ENCODE measurements around the gene FIP1L1.
A peak's percentile ranks its signal among the peaks of the same experiment; 100 is the strongest.
"Not testable (repeated sequence)": the region's sequence is repeated elsewhere in the genome, so short reads cannot be mapped to it uniquely, and the experiment has no call there.

The FIP1L1 gene
- total RNA-seq = 40.3 to 69.2 reads per million in 2 donors

GRCh38 chr4:53377319-53378170, at the start of gene FIP1L1:
Gene FIP1L1 (plus strand): TSS chr4:53377641. CDS start chr4:53377839, 198 bp downstream.
- DNase-seq = peak; percentile 94

- DNase-seq = not testable (repeated sequence)
These were observed 42.5 kb upstream of the FIP1L1 start for GRCh38 chr4:53334916-53335315.

- not testable (repeated sequence) for DNase-seq
These were observed 37.3 kb upstream of the FIP1L1 start for GRCh38 chr4:53340145-53340544.

DNA sequence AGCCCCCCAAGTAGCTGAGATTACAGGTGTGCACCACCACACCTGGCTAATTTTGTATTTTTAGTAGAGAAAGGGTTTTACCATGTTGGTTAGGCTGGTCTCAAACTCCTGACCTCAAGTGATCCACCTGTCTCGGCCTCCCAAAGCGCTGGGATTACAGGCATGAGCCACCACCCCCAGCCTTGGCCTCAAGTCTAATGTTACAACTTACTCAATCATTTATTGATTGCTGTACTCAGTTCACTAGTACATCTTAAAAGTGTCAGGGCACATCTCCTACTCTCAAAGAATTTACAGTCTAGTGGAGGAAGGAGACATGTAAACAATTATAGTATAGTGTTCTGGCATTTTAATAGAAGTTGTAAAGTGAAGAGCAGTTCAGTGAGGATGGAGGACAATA, 31.0 kb upstream of the FIP1L1 start:
- not testable (repeated sequence) for DNase-seq

GRCh38 chr4:53346920-53347852, 30.3 kb upstream of the FIP1L1 start:
- DNase-seq = no peak

DNA sequence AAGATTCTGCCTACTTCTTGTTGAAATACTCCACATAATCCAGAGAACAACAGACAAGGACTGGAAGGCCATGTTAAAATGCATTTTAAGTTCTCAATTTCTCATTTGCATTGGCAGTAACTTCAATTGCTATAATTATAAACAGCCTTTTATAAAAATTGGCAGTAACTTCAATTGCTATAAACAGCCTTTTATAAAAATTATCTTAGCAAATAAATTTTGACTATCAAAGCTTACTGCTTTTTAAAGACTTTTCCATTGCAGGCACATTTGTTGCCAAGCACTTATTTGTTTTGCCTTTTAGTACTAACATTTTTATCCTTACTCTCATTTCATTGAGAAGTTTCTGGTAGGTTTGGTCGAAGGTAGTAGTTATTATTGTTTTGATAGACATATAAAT, 29.4 kb upstream of the FIP1L1 start:
- DNase-seq = no peak

GRCh38 chr4:53349091-53349491, 28.4 kb upstream of the FIP1L1 start:
- DNase-seq = no peak

DNA sequence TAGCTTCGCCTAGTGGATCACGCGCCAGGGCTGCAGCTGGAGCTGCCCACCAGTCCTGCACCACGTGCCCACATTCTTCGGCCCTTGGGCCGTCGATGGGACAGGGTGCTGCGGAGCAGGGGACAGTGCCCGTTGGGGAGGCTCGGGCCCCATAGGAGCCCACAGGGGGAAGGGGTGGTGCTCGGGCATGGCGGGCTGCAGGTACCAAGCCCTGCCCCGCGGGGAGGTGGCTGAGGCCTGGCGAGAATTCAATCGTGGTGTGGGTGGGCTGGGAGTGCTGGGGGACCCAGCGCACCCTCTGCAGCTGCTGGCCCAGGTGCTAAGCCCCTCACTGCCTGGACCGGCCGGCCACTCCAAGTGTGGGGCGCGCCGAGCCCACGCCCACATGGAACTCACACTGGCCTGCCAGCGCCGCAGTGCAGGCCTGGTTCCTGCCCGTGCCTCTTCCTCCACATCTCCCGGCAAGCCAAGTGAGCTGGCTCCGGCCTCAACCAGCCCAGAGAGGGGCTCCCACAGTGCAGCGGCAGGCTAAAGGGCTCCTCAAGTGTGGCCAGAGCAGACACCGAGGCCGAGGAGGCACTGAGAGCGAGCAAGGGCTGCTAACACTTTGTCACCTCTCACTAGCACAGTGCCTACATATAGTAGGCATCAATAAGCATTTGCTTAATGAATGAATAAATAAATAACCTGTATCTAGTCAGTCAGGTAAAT, 23.3 kb upstream of the FIP1L1 start:
- DNase-seq = no peak

DNA sequence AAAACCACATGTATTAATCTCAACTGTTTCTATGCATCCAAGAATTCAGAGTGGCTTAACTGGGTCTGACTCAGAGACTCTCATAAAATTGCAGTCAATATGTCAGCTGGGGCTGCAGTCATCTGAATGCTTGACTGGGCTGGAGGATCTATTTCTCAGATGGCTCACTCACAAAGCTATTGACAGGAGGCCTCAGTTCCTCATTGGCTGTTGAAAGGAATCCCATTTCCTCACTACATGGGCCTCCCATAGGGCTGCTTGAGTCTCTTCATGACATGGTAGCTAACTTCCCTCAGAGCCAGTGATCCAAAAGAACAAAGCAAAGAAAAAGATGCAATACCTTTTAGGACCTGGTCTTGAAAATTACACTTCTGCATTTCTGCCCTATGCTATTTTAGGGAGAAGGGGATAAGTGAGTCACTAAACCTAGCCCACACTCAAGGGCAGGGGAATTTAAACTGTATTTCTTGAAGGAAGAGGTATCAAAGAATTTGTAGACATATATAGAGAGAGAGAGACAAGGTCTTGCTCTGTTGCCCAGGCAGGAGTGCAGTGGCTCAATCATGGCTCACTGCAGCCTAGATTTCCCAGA, 21.4 kb upstream of the FIP1L1 start:
- DNase-seq = no peak

GRCh38 chr4:53361451-53361850, 16.0 kb upstream of the FIP1L1 start:
- no peak for DNase-seq

GRCh38 chr4:53362093-53362492, 15.3 kb upstream of the FIP1L1 start:
- DNase-seq = no peak

- DNase-seq = no peak
These were observed 12.8 kb upstream of the FIP1L1 start for GRCh38 chr4:53364624-53365023.

DNA sequence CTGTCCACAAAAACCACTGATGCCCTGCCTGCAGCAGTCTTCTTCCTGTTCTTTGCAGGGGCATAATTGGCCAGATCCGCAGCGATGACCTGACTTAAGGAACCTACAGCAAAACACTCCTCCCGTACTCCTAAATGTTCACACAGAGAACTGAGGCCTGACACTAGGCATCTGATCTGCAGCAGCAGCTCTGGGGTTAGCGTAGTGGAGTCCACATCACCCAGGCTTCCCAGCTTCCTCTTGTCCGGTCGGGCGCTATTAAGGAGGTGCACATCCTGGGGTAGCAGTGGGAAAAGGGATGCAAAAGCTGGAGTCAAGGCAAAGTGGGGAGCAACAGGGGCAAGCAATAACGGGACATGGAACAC, 12.3 kb upstream of the FIP1L1 start:
- no peak for DNase-seq

- DNase-seq = peak; percentile 98
These were observed 11.7 kb upstream of the FIP1L1 start, which contains the start of gene SCFD2 for GRCh38 chr4:53365486-53366300. Gene SCFD2 (minus strand): TSS chr4:53366061.

GRCh38 chr4:53366301-53366716, 11.1 kb upstream of the FIP1L1 start:
- DNase-seq = no peak

DNA sequence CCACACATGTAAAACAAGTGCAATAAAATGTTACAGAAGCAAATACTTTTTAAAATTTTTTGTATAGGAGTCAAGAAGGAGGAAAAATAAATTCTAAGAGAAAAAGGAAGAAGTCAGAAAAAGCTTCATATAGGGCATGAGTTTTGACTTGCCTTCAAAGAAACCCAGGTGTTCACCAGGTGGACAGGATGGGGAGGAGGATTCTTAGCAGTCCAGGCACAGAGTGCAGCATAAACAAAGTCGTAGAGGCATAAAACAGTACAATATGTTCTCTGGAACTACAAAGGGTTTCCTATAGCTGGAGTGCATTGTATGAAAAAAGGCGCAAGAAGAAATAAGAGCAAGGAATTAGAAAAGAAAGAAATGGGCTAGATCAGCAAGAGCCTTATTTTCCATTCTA, 9.7 kb upstream of the FIP1L1 start:
- DNase-seq = no peak

DNA sequence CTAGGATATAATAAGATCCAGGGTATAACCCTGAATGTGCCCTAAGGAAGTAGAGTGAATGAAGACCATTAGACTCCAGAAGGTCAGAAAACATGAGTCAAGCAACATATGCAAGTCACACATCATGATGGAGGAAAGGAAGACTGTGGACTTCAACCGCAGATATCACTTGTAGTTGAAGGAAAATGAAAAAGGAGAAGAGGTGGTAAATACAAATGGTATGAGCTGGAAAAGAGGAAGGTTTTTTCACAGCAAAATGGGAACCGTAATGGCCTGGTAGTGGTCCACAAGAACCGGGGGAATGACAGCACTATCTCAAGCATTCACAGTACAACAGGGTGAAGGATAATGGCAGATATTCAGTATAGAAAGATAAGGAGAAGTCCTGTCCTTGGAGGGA, 6.4 kb upstream of the FIP1L1 start:
- no peak for DNase-seq

DNA sequence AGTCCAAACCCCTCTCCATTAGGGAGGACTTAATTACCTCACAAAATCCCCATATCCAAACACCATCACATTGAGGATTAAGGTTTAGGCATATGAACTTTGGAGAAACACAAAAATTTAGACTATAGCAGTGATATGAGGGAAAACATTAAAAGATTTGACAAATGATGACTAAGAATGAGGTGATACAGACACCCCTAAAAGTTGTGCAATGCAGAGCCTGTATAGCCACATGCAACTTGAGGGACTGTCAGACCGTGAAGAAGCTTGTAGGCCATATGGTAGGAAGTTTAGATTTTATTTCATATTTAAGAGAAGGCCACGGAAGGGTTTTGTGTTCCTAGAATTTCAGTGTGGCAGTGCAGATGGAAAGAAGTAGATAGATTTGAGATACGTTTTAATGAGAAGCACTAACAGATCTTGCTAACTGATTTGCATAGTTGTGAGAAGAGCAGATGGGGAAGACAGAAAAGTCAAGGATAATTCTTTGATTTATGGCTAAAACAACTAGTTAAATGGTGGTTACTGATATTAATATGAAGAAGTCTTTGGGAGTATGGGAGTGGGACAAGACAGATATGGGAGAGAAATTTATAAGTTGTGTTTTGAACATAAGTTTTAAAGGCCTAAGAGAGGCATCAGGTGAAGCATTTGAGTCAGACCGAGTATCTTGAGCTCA, 5.5 kb upstream of the FIP1L1 start:
- DNase-seq = no peak

DNA sequence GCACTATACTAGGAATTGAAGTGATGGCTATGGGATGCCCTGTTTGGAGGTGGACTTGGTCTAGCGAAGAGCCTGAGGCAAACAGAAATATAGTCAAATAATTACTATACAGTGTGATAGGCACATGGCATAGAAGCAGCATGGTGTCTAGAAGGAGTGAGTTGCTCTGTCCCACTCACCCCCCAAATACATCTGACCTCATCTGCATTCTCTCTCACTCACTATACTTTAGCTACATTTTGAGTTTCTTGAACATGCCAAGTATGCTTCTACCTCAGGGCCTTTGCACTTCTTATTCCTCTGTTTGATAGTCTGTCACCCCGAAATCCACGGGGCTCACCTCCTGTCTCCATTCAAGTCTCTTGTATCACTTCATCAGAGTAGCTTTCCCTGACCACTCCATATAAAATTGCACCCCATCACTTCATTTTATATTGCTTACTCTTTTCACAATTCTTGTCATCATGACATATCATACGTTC, 2.6 kb upstream of the FIP1L1 start:
- no peak for DNase-seq

GRCh38 chr4:53376900-53377299, 541 bp upstream of the FIP1L1 start:
- no peak for DNase-seq

DNA sequence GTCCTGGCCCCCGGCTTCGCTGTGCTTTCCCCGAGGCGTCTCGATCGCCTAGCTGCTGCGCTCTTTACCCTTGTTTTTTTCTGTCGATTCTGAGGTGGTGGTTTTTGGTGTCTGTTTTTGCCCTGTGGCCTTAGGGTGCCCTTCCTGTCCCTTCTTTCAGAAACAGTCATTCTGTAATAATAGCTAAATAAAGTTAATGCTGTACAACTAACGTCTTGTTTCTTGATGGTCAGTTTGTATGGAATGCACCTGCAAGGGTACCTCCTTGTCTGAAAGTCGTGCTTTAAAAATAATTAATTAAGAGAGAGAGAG, 686 bp downstream of the FIP1L1 start:
- no peak for DNase-seq

Measured in T-helper 9 cell (primary cell).